ENCODE measurements around the gene MTLN.
A peak's percentile ranks its signal among the peaks of the same experiment; 100 is the strongest.
"Not testable (repeated sequence)": the region's sequence is repeated elsewhere in the genome, so short reads cannot be mapped to it uniquely, and the experiment has no call there.

The MTLN gene

GRCh38 chr2:110211938-110212858 is at the start of gene MTLN:
MTLN (minus strand) TSS chr2:110212547; CDS start chr2:110212525, 22 bp downstream.
- no peak for FAIRE-seq

GRCh38 chr2:110261910-110262309 is 49.6 kb upstream of the MTLN start:
- FAIRE-seq, result not testable (repeated sequence)

GRCh38 chr2:110248081-110248795 is 35.9 kb upstream of the MTLN start:
- peak; percentile 69 for FAIRE-seq

- not testable (repeated sequence) for FAIRE-seq
These were observed 33.4 kb upstream of the MTLN start for GRCh38 chr2:110245488-110246435.

GRCh38 chr2:110243283-110243682 is 30.9 kb upstream of the MTLN start:
- FAIRE-seq, result not testable (repeated sequence)

- not testable (repeated sequence) for FAIRE-seq
These were observed 22.2 kb upstream of the MTLN start for GRCh38 chr2:110234514-110234913.

GRCh38 chr2:110229886-110230285 is 17.5 kb upstream of the MTLN start:
- FAIRE-seq, result not testable (repeated sequence)

GRCh38 chr2:110222626-110223025 is 10.3 kb upstream of the MTLN start:
- not testable (repeated sequence) for FAIRE-seq

- no peak for FAIRE-seq
These were observed 9.6 kb upstream of the MTLN start for GRCh38 chr2:110221938-110222337.

- FAIRE-seq, result no peak
These were observed 7.8 kb upstream of the MTLN start for GRCh38 chr2:110220190-110220564.

- no peak for FAIRE-seq
These were observed 7.3 kb upstream of the MTLN start for GRCh38 chr2:110219496-110220189.

GRCh38 chr2:110218889-110219288 is 6.5 kb upstream of the MTLN start:
- not testable (repeated sequence) for FAIRE-seq

GRCh38 chr2:110216803-110217202 is 4.5 kb upstream of the MTLN start:
- no peak for FAIRE-seq

- FAIRE-seq, result no peak
These were observed 3.9 kb upstream of the MTLN start for GRCh38 chr2:110216199-110216598.

GRCh38 chr2:110215566-110216158 is 3.3 kb upstream of the MTLN start:
- FAIRE-seq, result no peak

GRCh38 chr2:110215091-110215490 is 2.7 kb upstream of the MTLN start:
- FAIRE-seq, result no peak

- not testable (repeated sequence) for FAIRE-seq
These were observed 1.2 kb upstream of the MTLN start for GRCh38 chr2:110213522-110213921.

GRCh38 chr2:110205660-110206455 is 6.5 kb downstream of the MTLN start:
- no peak for FAIRE-seq

GRCh38 chr2:110204408-110205385 is 7.7 kb downstream of the MTLN start, which contains the start of gene NPHP1:
NPHP1 (minus strand) TSS chr2:110205013; CDS start chr2:110204968, 45 bp downstream.
- no peak for FAIRE-seq

Data from endometrium (tissue), 2 donors.